ENCODE data around the gene CDKN2A. TPM values are rescaled to one million over a fixed set of nuclear protein-coding genes. Genes with fewer than 3 reads are reported as not detected.

The CDKN2A gene
- total and polyA plus RNA-seq, 2 donors (not counting 1 experiment from before 2014, with no cell fraction given) = 6.4 to 11.7 TPM

GRCh38 chr9:21995006-21995665 lies 944 bp upstream of the CDKN2A start:
- intact Hi-C loops (cut with micrococcal nuclease) = loop anchor here (1.0 to 10.0 kb wide), 8 partner anchors 9 to 1310 kb away; partner anchors contain the start of genes FOCAD, IFNA1, KLHL9 and MTAP
- Mint-ChIP-seq H3K4me1 (peaks cover 21% of the 10 kb centered on the region), H3K27ac (peak overlapping the region; percentile 95), H3K4me3 (peak overlapping the region; percentile 97), H3K27me3 (peaks cover 3% of the 10 kb centered on the region), H3K9me3 (ENCODE audit: insufficient read depth) (no peaks in the 10 kb centered on the region)
- peak; percentile 78 for ATAC-seq (ENCODE audit: low read depth)
- peaks cover 2% of the 10 kb centered on the region for H4K20me1 ChIP-seq (ENCODE audit: control insufficient read depth, insufficient read depth, low read length, poor library complexity, severe bottlenecking)
- no peak for TF ChIP-seq EZH2 (IDR thresholded peaks at IDR 0.05; ENCODE audit: borderline replicate concordance, insufficient read depth, low read depth, low read length, poor library complexity, severe bottlenecking)
- TF ChIP-seq CTCF (IDR thresholded peaks at IDR 0.05) = no peak
- H3K27ac ChIP-seq (ENCODE audit: low read length in 2 of 2) = peak overlapping the region; percentile 87 to 94
- peak overlapping the region; percentile 96 for H3K9ac ChIP-seq (ENCODE audit: low read length)
- H3K79me2 ChIP-seq (ENCODE audit: control insufficient read depth, insufficient read depth, low read length) = peaks cover 9% of the 10 kb centered on the region
- ChIA-PET POLR2A (interaction anchor here (0.5 to 1.7 kb wide), 4 partner anchors 14 to 326 kb away, joined by 3 to 7 read pairs (median 4); partner anchors contain the start of gene CDKN2B), CTCF (interaction anchor here (0.6 to 6.8 kb wide), 10 partner anchors 9 to 458 kb away, joined by 3 to 60 read pairs (median 4); partner anchors contain the start of gene CDKN2B)
- peak overlapping the region; percentile 88 for H2AFZ ChIP-seq (ENCODE audit: insufficient read depth, low read depth, low read length, poor library complexity, severe bottlenecking)
- peaks cover 0 to 1% (median 0%) of the 10 kb centered on the region in 3 donors for H3K9me3 ChIP-seq (ENCODE audit: control extremely low read depth in 1 of 3, control insufficient read depth in 2 of 3, insufficient read depth in 1 of 3, low read length in 2 of 3)
- peaks cover 0 to 14% (median 4%) of the 10 kb centered on the region in 4 experiments for H3K27me3 ChIP-seq (replicated peaks in 1 of 4; ENCODE audit: control extremely low read depth in 1 of 4, control insufficient read depth in 3 of 4, insufficient read depth in 4 of 4, low read length in 3 of 4)
- H3K36me3 ChIP-seq (replicated peaks in 1 of 2; ENCODE audit: control extremely low read depth in 1 of 2, control insufficient read depth in 1 of 2, extremely low read depth in 1 of 2, insufficient read depth in 2 of 2, low read length in 1 of 2) = no peaks in the 10 kb centered on the region
- H3K4me3 ChIP-seq (ENCODE audit: control extremely low read depth in 1 of 5, extremely low read depth in 1 of 5, insufficient read depth in 1 of 5, low read depth in 2 of 5, low read length in 4 of 5) = peak overlapping the region; percentile 76 to 97 (median 86)
- whole genome bisulfite sequencing (ENCODE audit: insufficient coverage) = under 1% methylated on average over 54 of the region's 56 CpGs
- H3K4me2 ChIP-seq (replicated peaks; ENCODE audit: low read depth, low read length, poor library complexity, severe bottlenecking) = peak overlapping the region; percentile 97
- peak; percentile 96 for DNase-seq
- H3K4me1 ChIP-seq (ENCODE audit: control insufficient read depth in 2 of 2, insufficient read depth in 2 of 2, low read length in 2 of 2) = peaks cover 19 to 21% of the 10 kb centered on the region in 2 donors
